Measurements from ENCODE around the gene CLCN6. TPM values are rescaled to one million over a fixed set of nuclear protein-coding genes. Genes with fewer than 3 reads are reported as not detected.

The CLCN6 gene
- total and polyA plus RNA-seq, 4 donors, result 5.0 to 9.0 (median 6.5) TPM

DNA sequence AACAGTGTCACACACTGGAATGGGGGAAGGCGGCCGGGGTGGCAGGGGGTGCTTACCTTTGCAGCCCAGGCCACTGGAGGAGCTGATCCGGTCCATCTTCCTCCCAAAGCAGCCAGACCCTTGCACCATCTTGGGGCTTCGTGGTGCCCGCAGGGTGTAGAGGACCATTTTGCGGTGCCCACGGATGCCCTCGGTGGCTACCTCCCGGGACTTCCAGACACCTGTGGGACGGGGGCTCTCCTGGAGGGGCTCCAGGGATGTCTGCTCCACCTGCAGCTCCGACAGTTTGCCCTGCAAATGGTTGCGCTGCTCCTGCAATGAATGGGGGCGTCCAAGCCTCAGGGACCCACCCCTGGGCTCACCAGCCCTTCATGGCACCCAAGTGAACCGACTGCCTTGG is 52.2 kb downstream of the CLCN6 start:
- Histone ChIP-seq H3K4me3 (ENCODE audit: low read depth in 1 of 3, low read length in 3 of 3) (no peak overlapping the region), H3K27me3 (ENCODE audit: control insufficient read depth in 4 of 4, insufficient read depth in 4 of 4, low read length in 3 of 4) (peaks cover 0 to 19% (median under 1%) of the 10 kb centered on the region in 4 donors), H3K27ac (ENCODE audit: low read depth in 1 of 2, low read length in 2 of 2) (no peak overlapping the region), H3K4me1 (ENCODE audit: control insufficient read depth in 4 of 4, insufficient read depth in 4 of 4, low read length in 3 of 4) (peaks cover 0 to 4% (median 2%) of the 10 kb centered on the region in 4 donors), H3K36me3 (ENCODE audit: control insufficient read depth in 4 of 4, insufficient read depth in 3 of 4, low read depth in 1 of 4, low read length in 3 of 4) (no peaks in the 10 kb centered on the region), H3K9me3 (ENCODE audit: control insufficient read depth in 4 of 4, low read length in 3 of 4) (no peaks in the 10 kb centered on the region), H3K9ac (ENCODE audit: low read depth in 1 of 2, low read length in 2 of 2) (no peak overlapping the region)
- TF ChIP-seq FOXA2 (IDR thresholded peaks at IDR 0.05) (no peak), HNF4A (conservative IDR thresholded peaks at IDR 0.05) (no peak), NR2F2 (IDR thresholded peaks at IDR 0.05) (no peak), RAD21 (IDR thresholded peaks at IDR 0.05) (no peak), HNF4G (IDR thresholded peaks at IDR 0.05) (no peak), JUND (IDR thresholded peaks at IDR 0.05) (no peak), GABPA (IDR thresholded peaks at IDR 0.05 in 1 of 2, conservative IDR thresholded peaks at IDR 0.05 in 1 of 2) (no peak), RXRA (IDR thresholded peaks at IDR 0.05) (no peak), YY1 (IDR thresholded peaks at IDR 0.05) (no peak), TAF1 (conservative IDR thresholded peaks at IDR 0.05) (no peak), EGR1 (IDR thresholded peaks at IDR 0.05; ENCODE audit: low read depth in 2 of 2) (no peak), SP1 (IDR thresholded peaks at IDR 0.05) (no peak), FOXA1 (IDR thresholded peaks at IDR 0.05) (no peak)
- TF ChIP-seq, protein P1, sequence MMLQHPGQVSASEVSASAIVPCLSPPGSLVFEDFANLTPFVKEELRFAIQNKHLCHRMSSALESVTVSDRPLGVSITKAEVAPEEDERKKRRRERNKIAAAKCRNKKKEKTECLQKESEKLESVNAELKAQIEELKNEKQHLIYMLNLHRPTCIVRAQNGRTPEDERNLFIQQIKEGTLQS (IDR thresholded peaks at IDR 0.05), result no peak
- TF ChIP-seq, protein P2, sequence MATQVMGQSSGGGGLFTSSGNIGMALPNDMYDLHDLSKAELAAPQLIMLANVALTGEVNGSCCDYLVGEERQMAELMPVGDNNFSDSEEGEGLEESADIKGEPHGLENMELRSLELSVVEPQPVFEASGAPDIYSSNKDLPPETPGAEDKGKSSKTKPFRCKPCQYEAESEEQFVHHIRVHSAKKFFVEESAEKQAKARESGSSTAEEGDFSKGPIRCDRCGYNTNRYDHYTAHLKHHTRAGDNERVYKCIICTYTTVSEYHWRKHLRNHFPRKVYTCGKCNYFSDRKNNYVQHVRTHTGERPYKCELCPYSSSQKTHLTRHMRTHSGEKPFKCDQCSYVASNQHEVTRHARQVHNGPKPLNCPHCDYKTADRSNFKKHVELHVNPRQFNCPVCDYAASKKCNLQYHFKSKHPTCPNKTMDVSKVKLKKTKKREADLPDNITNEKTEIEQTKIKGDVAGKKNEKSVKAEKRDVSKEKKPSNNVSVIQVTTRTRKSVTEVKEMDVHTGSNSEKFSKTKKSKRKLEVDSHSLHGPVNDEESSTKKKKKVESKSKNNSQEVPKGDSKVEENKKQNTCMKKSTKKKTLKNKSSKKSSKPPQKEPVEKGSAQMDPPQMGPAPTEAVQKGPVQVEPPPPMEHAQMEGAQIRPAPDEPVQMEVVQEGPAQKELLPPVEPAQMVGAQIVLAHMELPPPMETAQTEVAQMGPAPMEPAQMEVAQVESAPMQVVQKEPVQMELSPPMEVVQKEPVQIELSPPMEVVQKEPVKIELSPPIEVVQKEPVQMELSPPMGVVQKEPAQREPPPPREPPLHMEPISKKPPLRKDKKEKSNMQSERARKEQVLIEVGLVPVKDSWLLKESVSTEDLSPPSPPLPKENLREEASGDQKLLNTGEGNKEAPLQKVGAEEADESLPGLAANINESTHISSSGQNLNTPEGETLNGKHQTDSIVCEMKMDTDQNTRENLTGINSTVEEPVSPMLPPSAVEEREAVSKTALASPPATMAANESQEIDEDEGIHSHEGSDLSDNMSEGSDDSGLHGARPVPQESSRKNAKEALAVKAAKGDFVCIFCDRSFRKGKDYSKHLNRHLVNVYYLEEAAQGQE (IDR thresholded peaks at IDR 0.05), result no peak
- TF ChIP-seq, protein P3, sequence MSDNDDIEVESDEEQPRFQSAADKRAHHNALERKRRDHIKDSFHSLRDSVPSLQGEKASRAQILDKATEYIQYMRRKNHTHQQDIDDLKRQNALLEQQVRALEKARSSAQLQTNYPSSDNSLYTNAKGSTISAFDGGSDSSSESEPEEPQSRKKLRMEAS (IDR thresholded peaks at IDR 0.05), result no peak
- TF ChIP-seq, protein P4, sequence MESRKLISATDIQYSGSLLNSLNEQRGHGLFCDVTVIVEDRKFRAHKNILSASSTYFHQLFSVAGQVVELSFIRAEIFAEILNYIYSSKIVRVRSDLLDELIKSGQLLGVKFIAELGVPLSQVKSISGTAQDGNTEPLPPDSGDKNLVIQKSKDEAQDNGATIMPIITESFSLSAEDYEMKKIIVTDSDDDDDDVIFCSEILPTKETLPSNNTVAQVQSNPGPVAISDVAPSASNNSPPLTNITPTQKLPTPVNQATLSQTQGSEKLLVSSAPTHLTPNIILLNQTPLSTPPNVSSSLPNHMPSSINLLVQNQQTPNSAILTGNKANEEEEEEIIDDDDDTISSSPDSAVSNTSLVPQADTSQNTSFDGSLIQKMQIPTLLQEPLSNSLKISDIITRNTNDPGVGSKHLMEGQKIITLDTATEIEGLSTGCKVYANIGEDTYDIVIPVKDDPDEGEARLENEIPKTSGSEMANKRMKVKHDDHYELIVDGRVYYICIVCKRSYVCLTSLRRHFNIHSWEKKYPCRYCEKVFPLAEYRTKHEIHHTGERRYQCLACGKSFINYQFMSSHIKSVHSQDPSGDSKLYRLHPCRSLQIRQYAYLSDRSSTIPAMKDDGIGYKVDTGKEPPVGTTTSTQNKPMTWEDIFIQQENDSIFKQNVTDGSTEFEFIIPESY (IDR thresholded peaks at IDR 0.05), result no peak
- TF ChIP-seq, protein P5, sequence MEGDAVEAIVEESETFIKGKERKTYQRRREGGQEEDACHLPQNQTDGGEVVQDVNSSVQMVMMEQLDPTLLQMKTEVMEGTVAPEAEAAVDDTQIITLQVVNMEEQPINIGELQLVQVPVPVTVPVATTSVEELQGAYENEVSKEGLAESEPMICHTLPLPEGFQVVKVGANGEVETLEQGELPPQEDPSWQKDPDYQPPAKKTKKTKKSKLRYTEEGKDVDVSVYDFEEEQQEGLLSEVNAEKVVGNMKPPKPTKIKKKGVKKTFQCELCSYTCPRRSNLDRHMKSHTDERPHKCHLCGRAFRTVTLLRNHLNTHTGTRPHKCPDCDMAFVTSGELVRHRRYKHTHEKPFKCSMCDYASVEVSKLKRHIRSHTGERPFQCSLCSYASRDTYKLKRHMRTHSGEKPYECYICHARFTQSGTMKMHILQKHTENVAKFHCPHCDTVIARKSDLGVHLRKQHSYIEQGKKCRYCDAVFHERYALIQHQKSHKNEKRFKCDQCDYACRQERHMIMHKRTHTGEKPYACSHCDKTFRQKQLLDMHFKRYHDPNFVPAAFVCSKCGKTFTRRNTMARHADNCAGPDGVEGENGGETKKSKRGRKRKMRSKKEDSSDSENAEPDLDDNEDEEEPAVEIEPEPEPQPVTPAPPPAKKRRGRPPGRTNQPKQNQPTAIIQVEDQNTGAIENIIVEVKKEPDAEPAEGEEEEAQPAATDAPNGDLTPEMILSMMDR (IDR thresholded peaks at IDR 0.05; ENCODE audit: low read depth, low read length, missing input control), result no peak
- DNase-seq (ENCODE audit: low spot score), result no peak
- 83% methylated on average over 14 of the region's 14 CpGs for WGBS

All from liver (tissue), 9 donors.